HG03095 (cell line): ENCODE results near the gene BOD1L2.

ENCODE experiments used
- ATAC-seq: cut with Tn5 transposase; IDR thresholded peaks from one replicate; pipeline ENCODE4 v1.9.1; 2021; ENCODE audit warnings: moderate library complexity; ENCODE audit not compliant: unreplicated experiment

BOD1L2 gene

GRCh38 chr18:57150081-57150480 is 3.2 kb downstream of the BOD1L2 start:
- no peak for ATAC-seq

GRCh38 chr18:57150828-57151227 is 3.9 kb downstream of the BOD1L2 start:
- no peak for ATAC-seq

DNA sequence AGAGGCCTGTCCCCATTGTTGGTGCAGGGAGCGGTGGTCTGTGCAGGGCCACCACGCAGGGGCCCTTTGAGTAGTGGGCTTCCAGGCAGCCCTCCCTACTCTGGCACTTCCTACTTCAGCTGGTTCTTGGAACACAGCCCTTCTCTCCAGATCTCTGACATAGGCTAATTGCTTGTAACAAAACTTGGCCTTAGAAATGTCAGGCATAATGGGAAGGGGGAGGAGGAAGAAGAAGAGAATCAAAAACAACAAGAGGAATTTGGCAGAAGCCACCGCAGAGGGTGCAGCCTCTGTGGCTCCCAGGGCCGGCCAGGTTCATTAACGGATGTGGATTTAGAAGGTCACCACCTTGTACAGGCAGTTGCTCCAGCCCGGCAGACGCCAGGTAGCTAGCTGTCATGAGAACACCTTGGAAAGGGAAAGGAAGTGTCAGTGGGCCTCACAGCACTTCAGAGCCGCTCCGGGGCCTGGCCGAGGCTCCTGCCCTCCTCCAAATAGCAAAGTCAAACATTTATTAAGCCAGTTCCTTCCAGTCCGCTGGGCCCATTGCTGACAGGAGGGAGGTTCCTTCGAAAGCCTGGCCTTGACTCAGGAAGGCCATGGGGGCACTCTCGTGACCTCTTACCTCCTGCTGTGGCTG is 7.4 kb downstream of the BOD1L2 start:
- ATAC-seq = no peak

- no peak for ATAC-seq
Measured at GRCh38 chr18:57164401-57164800, 17.5 kb downstream of the BOD1L2 start.

DNA sequence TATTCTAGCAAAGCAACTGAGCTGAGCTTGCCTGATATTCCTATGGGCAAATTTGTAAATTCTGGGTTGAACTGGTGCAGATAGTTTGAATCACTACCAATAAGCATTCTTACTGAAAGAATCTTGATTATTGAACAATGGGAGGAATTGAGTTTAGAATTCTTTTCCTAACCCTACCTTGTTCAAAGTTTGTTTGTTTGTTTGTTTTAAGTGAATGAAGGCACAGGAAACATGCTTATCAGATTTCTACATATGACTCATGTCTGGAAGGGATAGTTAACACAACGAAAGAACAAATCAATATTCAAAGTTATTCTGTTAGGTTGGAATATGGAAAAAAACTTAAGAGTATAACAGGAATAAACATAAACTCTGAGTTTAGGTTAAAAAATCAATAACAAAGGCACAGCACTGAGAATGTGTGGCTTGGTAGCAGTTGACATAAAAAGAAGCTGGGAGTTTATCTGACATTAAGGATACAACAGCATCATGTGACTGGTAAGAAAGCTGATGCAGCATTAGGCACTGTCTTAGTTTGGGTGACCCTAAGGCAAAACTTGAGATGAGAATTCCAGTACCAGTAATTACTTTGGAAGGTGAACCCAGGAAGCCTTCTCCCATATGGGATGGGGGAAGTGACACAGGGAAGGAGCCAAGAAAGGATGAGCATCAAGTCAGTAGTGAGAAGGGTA is 20.9 kb downstream of the BOD1L2 start:
- ATAC-seq = no peak

GRCh38 chr18:57171026-57171425 is 24.1 kb downstream of the BOD1L2 start:
- no peak for ATAC-seq

- ATAC-seq = no peak
Measured at GRCh38 chr18:57175532-57175931, 28.6 kb downstream of the BOD1L2 start.

GRCh38 chr18:57185434-57185833 is 38.5 kb downstream of the BOD1L2 start:
- no peak for ATAC-seq

DNA sequence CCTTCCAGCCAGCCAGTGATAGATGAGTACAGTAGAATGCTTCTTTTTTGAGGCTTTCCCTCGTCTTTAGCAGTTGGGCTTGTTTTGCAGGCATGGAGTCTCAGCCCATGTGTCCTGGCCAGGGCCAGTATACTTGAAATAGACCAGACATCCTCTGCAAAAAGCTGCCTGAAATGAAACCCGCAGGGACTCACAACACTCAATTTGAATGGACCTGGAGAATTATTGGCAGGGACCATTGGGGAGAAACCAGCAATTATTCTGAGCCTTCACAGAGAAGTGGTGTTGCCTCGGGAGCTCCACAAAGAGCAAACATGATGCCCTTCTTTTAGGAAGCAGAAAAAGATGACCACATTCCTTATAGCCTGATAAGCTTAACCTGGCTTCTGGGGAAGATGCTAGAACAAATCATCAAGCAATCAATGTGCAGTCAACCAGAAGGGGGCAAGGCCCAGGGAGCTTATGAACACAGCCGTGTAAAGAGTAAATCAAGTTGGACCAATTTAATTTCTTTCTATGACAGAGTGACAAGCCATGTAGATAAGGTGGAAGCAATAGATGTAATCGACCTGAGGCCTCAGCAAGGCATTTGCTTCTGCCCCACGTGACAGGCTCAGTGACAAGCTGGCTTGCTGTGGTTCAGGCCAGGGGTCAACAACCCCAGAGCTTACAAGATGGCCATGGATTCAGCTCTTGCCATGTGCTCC is 42.1 kb downstream of the BOD1L2 start:
- no peak for ATAC-seq

DNA sequence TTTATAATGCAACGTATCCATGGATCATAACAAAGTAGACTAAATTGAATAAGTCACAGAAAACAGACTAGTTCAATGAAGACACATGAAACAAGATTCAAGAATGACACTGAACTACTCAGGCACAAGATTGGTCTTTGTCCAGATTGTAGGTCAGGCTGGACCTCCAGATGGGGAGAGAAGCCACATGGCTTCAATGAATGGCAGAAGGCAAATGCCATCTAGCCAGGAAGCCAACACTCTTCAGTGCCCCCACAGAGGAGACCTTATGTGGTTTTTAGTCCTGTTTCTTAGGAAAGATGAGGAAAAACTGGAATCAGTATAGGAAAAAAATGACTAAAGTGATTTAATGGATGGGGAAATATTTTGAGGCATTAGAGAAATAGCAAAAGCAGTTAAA is 43.1 kb downstream of the BOD1L2 start:
- no peak for ATAC-seq

DNA sequence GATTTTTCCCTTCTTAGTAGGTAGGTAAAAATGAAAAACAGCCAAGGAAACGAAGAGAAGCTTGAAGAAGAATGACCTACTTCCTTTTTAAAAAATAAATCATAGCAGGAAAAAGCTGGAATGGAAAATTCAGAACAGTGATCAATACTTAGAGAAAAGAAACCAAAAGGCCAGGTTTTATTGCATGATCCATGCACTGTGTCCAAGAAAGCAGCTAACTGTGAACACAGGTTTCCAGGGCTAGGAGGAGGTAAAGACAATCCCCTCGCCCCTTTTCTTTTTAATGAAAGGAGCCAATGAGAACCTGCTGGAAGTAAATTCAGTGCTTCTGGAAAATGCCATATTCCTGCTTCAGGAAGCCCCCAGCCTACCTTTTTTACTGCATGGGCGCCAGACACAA is 47.2 kb downstream of the BOD1L2 start:
- no peak for ATAC-seq

GRCh38 chr18:57194622-57195021 is 47.7 kb downstream of the BOD1L2 start:
- no peak for ATAC-seq

GRCh38 chr18:57195341-57195740 is 48.5 kb downstream of the BOD1L2 start:
- no peak for ATAC-seq

- ATAC-seq = no peak
Measured at GRCh38 chr18:57197261-57197660, 50.4 kb downstream of the BOD1L2 start.

- ATAC-seq = no peak
Measured at GRCh38 chr18:57198073-57198472, 51.2 kb downstream of the BOD1L2 start.
